Activated CD8-positive, alpha-beta memory T cell treated with anti-CD3 and anti-CD28 coated beads, Interleukin-2, amount 50 U/mL, for 24 hours (primary cell): Measurements from ENCODE around the gene KCNT1.
"Not testable (repeated sequence)": the region's sequence is repeated elsewhere in the genome, so short reads cannot be mapped to it uniquely, and the experiment has no call there.

ENCODE experiments used
- DNase-seq: peaks from one replicate; pipeline ENCODE4 v3.0.0-alpha.2; 2020; ENCODE audit errors: extremely low read depth

The KCNT1 gene

DNA sequence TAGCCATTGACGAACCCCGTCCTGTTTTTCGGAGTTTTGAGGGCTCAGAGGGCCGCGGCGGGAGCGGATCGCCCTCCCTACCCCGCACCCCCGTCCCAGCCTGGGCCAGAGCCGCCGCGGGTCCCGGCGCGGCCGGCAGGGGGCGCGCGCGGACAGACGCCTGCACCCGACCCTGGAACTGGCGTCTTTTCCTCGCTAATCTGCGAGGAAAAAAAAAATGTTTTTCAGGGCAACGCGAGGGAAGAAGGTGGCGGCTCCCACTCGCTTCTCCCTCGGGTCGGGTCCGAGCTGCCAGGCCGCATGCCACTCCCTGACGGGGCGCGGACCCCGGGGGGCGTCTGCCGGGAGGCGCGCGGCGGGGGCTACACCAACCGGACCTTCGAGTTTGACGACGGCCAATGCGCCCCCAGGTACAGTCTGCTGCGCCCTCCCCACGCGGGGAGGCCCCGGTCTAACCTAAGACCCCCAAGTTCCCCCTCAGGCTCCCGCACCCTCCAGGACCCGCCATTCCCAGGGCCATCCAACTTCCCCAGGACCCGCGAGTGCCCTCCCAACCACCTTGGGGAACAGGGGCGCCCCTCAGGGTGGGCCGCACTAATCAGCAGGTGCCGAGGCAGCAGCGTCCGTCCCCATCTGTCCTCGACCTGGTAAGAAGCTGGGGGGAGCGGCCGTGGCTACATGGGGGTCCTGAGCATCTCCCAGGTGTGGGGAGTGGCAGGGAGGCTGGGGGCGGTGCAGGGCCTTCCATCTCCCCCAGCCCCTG, at the start of gene KCNT1:
Gene KCNT1 (plus strand): TSS at position 227 of the 763 bp plus-strand sequence. CDS start 74 bp downstream, at position 301.
- DNase-seq, result no peak

DNA sequence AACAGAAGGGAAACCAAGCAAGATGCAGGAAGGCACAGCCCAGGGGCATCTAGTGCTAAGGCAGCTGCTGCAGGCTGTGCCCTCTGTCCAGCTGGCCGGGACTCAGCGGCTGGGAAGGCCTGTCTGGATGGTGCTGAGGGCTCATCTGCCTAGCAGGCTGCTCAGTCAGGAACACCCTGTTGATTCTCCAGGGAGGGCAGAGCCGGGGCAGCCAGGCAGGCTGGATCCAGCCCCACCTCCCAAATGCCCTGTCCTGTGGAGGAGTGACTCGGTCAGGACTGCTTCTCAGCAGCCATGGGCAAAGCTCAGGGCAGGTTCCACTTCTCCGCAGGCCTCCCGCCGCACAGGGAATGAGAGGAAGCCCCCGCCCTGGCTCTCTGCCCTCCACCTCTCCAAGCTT, 46.7 kb upstream of the KCNT1 start:
- DNase-seq, result no peak

DNA sequence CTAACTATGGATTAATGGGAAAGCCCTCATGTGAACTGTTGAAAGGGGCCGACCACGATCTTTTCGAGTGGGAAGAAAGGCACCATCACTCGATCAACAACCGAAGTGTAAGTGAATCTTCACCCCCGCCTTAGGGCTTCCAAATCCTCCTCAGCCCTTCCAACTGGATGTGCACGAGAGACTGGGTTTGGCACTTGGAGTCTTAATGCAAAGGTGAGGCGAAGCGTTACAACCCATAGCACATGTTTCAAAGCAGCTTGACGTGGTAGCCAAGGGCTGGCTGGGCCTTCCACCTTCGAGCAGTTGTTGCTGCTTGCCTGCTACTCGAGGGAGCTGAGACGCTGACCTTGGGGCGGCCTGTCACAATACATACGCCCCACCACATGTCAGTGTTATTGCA, 44.6 kb upstream of the KCNT1 start:
- no peak for DNase-seq

DNA sequence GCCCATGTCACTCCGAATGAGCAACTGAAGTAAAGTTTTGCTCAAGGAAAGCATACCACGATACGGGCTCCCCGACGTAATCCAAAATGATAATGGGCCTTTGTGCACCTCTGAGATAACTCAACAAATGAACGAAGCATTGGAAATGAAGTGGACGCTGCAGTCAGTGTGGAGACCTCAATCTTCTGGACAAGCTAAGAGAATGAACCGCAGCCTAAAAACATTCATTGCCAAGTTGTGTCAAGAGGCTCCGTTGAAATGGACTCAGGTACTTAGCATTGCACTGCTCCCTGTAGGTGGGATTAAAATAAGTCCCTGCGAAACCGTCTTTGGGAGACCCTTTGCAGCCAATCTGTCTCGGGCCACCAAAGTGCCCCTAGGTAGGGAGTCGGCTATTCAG, 42.7 kb upstream of the KCNT1 start:
- DNase-seq, result no peak

DNA sequence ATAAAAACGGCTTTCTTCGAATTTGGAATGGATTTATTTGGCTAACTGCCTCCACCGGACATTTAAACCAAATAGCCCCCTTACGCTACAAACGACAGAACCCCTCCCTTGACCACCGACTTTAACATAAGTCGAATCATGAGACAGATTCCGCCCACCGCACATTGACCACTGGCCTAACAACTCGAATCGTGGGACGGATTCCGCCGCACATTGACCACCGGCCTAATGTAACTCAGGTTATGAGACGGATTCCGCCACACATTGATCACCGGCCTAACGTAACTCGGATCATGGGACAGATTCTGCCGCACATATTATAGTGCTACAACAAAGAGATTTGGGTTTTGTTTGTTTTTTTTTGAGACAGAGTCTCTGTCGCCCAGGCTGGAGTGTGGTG, 41.6 kb upstream of the KCNT1 start:
- DNase-seq, result no peak

DNA sequence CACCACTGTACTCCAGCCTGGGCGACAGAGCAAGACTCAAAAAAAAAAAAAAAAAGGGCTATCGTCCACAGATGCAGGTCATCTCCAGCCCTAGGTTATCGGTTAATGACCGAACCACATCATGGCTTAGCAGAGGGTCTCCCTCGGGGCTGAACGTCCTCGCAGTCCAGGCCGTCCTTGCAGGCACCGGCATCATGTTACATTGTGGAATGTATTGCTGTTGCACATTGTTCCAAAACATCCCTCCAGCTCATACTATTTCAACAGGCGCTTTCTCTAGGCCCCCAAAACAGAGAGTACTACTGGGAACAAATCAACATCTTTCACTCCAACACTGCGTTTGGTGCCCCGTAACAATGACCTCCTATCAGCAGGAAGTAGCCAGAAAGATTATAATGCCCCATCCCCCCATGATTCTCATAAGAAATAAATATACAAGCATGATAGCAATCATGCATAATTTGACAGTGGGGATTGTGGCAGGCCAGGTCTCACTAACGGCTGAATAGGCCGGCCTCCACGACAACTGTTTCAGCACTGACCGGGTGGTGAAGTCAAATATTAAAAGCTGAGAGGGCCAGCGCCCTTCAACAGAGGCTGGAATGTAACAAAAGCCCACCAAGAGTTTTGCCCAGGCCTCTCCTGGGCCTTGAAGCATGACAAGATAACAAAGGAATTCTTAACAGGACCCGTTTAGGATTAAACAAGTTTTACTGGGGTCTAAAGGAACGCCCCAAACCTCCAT, 40.0 kb upstream of the KCNT1 start:
- DNase-seq, result no peak

DNA sequence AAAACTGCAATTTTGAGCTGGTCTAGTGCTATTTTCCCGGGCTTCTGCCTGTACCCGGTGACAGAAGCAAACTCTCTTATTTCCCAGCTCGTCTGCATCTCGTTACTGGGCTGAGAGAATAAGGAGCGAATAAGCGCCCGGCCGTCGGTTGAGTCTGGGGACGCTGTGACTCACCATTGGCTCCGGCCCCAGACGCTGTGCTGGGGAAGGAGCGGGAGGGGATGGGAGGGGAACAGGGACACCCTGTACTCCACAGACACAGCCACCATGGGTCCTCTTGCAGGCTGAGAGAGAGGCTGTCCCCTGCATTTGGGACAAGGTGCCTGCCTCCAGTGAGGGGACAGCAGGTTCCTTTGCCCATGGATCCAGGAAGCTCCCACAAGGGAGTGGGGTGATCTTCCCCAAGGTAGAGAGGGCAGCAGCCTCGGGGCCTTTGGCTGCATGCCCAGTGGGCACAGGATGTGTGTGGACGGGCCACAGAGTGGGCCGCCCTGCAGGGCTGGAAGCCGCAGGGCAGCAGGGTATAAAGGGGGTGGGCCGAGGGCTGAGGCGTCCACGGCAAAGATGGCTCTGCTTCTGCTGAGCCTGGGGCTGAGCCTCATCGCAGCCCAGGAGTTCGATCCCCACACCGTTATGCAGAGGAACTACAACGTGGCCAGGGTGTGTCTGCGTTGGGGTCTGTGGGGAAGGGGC, 39.1 kb upstream of the KCNT1 start, which contains the start of gene LCN9:
Gene LCN9 (plus strand): TSS at position 552 of the 693 bp plus-strand sequence. CDS start 13 bp downstream, at position 565.
- DNase-seq, result no peak

DNA sequence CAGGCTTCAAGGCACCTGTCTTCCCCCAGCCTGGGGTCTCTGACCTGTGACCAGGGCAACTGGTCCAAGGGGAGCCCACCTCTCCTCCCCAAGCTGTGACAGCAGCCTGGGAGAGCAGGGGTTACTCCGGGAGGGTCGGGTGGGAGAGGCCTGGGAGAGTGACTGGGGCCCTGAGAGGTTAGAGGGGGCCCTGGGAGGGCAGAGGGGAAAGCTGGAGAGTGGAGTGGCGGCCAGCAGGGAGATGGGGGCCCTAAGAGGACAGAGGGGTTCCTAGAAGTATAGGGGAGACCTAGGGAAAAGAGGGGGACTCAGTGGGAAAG, 38.6 kb upstream of the KCNT1 start:
- no peak for DNase-seq

DNA sequence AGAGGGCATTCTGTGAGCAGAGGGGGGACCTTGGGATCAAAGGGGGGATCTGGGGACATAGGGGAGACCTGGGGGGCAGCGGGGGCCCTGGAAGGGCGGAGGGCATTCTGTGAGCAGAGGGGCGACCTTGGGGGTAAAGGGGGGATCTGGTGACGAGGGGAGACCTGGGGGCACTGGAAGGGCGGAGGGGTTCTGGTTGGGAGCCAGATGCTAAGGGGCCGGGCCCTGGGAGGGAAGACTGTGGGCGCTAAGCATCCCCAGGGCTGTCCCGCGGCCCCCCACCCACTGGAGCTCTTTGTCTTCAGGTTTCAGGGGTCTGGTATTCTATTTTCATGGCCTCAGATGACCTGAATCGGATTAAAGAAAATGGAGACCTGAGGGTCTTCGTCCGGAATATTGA, 38.1 kb upstream of the KCNT1 start:
- DNase-seq, result no peak

DNA sequence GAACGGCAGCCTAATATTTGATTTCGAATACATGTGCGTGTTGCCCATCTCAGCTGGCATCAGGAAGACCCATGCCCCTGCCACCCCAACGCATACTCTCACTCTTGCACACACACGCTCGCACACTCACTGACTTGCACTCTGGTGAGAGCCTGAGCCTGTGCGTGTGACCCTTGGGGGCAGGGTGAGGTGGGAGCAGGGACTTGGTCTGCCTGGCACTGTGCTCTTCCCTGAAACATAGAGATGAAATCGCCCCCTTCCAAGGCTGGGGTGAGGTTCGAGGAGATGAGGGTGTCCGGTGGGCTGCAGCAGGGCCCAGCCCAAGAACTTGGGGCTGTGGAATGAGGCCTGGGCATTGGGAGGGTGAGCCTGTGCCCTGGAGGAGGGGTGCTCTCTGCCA, 37.7 kb upstream of the KCNT1 start:
- DNase-seq, result no peak

DNA sequence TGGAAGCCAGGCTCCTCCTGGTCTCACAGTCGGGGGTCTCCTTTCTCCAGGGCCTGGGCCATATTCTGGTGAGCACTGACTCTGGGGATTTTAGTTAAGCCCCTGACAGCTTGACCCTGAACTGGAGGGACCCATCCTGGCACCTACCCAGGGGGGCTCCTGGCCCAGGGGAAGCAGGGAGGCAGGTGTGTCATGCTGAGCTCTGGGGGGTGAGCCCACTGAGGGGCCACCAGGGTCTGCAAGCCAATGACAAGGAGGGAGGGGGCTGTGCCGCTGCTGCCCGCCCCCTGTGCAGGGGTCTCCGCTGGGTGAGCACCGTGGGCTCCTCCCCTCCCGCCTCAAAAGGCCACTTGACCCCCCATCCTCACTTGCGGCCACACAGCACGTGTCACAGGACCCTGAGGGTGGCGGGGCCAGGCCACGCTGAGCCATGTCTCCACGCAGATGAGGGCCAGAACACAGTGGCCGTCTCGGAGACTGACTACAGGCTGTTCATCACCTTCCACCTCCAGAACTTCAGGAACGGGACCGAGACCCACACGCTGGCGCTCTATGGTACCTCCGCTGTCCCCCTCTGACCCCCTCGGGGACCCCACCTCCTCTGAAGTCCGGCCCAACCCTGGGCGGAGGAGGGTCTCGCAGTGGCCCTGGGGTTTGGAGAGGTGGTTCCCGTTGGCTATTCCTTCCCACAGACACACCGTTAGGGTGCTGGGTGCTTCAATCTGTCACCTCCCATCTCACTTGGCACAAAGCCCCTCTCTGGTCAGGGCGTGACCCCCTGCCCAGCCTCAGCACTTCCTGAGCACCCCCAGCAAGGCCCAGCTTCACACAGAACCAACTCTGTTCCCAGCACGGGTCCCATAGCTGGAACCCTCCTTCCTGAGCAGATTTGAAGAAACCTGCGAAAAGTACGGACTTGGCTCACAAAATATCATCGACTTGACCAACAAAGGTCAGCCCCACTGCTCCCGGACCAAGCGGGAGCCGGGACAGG, 36.9 kb upstream of the KCNT1 start:
- DNase-seq, result no peak

DNA sequence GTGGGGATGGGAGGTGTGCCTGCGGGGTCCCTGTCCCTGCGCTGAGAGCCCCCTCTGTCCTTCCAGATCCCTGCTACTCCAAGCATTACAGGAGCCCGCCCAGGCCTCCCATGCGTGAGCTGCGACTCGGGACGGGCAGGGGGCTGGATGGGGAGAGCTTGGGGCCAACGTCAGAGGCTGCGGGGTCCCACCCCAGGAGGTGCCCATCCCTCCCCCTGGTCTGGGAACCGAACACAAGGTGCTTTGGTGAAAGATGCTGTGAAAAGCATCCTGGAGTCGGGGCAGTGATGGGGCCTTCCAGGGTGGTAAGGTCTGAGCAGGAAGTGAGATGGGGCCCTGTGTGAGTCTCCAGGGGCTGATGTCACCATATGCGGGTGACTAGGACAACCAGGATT, 36.2 kb upstream of the KCNT1 start:
- no peak for DNase-seq

DNA sequence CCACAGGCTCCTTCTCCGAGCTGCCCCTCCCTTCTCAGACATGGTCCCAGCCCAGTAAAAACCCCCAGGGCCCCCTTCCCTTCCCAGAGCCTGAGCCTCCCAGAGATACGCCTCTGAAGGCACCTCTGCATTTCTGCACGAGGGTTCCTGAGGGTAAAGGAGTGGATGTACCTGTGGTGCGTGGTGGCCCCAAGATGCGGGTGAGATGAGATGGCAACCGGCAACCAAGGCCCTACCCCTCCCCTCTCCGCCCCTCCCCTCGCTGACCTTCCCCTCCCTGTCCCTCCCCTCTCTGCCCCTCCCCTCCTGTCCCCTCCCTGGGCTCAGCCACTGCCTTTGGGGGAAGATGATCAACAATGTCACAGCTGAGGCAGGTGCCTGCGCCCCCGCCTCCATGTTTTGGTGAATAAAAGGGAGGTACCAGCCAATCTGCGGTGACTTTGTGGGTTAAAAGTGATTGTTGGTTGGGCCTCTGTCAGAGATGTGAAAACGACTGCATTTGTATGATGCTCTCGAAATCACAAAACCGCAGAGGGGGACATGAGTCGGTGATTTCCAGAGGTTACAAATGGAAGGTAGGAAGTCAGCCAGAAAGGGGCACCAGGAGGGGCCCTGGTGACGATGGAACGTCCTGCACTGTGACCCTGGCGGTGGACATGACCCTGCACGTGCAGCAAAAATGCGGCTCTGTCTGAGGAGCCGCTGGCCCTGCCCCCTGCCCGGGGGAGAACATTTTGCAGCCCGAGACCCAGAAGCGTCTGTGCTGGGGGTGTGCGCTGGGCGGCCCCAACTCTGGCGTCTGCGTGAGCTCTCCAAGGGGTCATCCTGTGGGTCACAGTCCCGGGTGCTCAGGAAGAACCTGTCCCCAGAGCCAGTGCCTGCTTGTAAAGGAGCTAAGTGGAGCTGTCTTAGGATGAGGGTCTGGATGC, 35.2 kb upstream of the KCNT1 start:
- no peak for DNase-seq

DNA sequence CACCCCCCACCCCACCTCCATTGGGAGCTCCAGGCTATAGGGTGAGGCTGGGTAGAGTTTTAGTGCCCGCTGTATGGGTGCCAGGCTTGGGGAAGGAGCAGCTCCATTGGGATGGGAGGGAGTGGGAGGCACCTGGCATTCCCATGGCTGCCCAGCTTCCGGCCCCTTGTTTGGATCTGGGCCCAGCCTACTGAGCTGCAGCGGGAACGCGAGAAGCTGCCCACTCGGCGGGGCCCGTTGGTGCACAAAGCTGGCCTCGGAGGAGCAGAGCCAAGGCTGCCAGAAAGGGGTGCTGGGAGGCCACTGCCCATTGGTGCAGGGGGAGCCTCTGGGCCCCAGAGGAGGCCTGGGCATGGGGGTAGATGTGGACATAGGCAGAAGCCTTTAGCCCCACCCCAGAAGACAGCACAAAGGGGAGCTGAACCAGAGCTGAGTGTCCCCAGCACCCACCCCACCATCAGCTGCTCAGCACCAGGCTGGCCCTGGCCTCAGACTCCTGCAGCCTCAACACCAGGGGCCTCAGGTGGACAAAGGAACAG, 34.5 kb upstream of the KCNT1 start:
- no peak for DNase-seq

DNA sequence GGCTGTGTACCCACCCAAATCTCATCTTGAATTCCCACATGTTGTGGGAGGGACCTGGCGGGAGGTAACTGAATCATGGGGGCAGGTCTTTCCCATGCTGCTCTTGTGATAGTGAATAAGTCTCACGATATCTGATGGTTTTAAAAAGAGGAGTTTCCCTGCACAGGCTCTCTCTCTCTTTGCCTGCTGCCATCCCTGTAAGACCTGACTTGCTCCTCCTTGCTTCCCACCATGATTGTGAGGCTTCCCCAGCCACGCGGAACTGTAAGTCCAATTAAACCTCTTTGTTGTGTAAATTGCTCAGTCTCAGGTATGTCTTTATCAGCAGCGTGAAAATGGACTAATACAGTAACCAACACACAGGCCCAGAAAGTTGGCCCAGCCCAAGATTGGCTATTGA, 33.0 kb upstream of the KCNT1 start:
- DNase-seq, result not testable (repeated sequence)

DNA sequence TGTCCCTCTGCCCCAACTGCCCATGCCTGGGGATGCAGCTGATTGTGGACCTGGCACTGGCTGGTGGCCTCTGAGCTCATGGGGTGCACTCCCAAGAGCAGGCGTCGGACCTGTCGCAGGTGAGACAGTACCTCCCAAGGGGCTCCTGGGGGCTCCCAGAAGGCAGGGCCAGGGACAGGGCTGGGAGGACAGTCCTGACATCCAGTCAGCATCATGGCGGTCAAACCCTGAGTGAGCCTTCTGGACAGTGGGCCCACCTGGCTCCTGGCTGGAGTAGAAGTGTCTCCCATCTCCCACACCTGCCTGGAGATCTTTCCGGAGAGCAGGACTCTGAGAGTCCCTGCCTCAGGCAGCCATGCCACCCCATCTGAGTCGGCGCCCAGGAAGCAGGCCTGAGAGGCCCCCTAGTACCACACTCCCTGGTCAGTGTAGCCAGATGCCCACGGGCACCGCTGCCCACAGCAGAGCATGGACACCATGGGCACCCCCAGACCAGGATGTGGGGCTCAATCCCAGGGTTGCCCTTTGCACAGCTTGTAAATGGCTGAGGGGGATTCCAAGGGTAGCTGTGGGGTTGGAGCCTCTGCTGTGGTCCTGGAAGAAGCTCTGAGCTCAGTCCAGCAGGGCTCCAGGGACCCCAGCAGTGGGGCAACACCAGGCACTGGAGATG, 32.2 kb upstream of the KCNT1 start:
- no peak for DNase-seq

DNA sequence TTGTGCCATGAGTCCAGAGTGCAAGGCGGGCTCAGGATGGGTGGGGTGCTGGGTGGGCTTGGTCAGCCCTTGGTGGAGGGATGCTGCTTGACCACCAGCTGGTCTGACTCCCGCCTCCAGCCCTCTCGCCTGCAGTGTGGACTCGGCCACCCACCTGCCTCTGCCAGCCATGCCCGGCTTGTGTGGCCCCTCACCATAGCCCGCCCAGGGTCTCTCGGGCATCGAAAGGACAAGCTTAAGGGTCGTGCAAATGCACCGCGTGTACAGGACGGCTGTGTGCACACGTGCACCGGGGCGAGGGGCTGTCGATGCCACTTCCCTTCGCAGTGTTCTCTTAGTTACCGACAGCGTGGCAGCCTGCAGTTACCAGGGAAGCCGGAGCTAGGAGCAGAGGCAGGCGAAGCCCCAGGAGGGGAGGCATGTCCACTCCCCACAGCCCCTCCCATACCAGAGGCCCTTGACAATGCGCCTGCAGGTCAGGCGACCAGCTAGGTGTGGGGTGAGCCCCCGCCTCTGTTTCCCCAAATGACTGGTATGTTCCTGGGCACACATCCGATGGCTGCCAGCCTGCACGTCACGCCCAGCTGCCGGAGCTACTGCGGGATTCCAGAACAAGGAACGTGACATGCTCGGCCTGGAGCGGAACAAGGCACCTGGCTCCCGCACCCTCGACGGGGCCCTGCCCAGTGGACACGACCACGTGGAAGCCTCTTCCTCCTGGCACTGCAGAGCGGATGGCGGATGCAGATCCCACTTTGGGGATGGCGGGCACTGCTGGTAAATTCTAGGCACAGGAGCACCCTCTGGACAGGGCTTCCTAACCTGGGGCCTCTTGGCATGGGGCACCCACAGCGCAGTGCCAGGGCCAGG, 31.0 kb upstream of the KCNT1 start:
- no peak for DNase-seq

DNA sequence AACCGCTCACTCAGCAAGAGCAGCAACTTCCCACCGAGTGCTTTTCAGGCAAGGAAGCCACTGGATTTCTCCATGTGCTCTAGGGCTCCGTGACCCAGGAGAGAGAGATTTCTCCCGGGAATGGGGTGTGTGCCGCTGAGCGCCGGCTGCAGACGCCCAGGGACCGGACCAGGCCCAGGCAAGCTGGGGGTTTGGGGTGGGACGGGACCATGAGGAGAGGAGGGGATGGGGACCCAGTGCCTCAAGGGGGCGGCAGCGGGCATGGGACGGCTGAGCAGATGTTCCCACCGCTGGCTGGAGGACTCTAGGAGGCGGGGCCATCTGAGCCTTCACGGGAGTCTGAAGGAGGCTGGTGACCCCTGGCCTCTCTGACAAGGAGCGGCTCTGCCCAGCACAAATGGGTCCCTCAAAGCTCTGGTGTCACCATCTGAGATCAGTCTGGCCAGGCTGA, 30.4 kb upstream of the KCNT1 start:
- DNase-seq, result no peak

DNA sequence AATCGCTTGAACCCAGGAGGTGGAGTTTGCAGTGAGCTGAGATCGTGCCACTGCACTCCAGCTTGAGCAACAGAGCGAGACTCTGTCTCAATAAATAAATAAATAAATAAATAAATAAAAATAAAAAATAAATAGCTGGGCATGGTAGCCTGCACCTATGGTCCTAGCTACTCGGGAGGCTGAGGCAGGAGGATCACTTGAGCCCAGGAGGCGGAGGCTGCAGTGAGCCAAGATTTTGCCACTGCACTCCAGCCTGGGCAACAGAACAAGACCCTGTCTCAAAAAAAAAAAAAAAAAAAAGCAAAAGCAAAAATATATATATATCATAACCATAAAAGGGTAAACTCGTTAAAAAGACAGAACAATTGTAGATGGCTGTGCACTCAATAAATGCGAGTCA, 29.2 kb upstream of the KCNT1 start:
- not testable (repeated sequence) for DNase-seq
